ENCODE measurements around the gene AMN.
"Not testable (repeated sequence)": the region's sequence is repeated elsewhere in the genome, so short reads cannot be mapped to it uniquely, and the experiment has no call there.

AMN gene

DNA sequence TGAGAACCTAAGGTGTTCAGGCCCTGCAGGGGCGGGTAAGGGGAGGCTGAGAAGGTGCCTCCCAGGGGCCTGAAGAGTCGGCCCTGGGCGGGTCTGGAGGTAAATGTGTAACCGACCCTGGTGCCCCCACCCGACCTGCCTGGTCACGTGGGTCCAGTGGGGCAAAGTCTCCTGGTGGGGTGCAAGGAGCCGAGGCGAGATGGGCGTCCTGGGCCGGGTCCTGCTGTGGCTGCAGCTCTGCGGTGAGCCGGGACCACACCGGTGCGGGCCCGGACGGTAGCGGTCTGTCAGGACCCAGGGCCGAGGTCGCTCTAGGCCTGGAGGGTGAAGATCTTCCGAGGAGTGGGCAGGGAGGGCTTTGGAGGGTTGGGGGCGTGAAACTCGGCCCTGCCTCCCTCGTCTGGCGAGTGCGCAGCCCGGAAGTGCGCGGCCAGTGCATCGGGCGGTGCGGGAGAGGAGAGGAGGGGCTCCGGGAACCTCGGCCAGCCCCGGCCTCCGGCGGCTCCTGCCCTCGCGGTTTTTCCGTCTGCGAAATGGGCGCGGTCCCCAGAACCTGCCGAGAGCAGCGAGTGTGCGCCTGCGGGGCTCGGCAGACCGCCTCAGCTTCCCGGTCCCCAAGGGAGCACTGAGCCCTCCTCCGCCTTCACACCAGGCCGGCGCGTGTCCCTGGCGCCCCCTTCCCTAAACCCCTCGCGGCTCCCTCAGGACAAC lies at the start of gene AMN:
Gene AMN (plus strand): TSS at position 174 of the 711 bp plus-strand sequence. CDS start 26 bp downstream, at position 200.
- H3K4me3 ChIP-seq (ENCODE audit: low read depth in 1 of 2, low read length in 1 of 2): no peak within 1 kb of the TSS

DNA sequence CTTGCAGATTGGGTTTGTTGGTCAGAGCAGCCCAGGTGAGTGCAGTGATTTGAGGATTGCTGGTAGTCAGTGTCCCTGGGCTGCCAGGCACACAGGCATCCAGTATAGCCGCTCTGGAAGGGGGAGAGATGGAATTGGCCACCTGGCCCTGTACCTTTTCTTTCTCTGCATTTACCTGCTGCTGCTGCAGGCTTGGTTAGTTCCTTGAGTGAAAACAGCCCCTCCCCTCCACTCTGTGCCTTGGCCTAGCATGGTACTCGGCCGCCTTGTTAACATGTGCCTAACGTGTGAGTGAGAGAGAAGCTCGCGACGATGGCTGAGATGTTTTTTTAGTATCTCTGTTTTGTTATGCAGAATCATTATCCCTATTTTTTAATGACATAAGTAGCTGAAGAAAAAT lies 49.3 kb upstream of the AMN start:
- Histone ChIP-seq H3K4me1 (ENCODE audit: control insufficient read depth in 1 of 2, insufficient read depth in 1 of 2, low read depth in 1 of 2, low read length in 1 of 2) (no peaks in the 10 kb centered on the region), H3K9me3 (no peaks in the 10 kb centered on the region), H3K27ac (no peak overlapping the region), H3K27me3 (no peaks in the 10 kb centered on the region), H3K36me3 (peaks cover 80% of the 10 kb centered on the region), H3K4me3 (ENCODE audit: low read depth in 1 of 2, low read length in 1 of 2) (no peak overlapping the region)
- TF ChIP-seq, protein P1, sequence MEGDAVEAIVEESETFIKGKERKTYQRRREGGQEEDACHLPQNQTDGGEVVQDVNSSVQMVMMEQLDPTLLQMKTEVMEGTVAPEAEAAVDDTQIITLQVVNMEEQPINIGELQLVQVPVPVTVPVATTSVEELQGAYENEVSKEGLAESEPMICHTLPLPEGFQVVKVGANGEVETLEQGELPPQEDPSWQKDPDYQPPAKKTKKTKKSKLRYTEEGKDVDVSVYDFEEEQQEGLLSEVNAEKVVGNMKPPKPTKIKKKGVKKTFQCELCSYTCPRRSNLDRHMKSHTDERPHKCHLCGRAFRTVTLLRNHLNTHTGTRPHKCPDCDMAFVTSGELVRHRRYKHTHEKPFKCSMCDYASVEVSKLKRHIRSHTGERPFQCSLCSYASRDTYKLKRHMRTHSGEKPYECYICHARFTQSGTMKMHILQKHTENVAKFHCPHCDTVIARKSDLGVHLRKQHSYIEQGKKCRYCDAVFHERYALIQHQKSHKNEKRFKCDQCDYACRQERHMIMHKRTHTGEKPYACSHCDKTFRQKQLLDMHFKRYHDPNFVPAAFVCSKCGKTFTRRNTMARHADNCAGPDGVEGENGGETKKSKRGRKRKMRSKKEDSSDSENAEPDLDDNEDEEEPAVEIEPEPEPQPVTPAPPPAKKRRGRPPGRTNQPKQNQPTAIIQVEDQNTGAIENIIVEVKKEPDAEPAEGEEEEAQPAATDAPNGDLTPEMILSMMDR (IDR thresholded peaks at IDR 0.05): no peak

More for the DNA sequence above, at the start of gene AMN:
- Histone ChIP-seq H3K4me1 (ENCODE audit: control insufficient read depth in 1 of 2, insufficient read depth in 1 of 2, low read depth in 1 of 2, low read length in 1 of 2) (peaks cover 0 to under 1% of the 10 kb centered on the region in 2 experiments), H3K27me3 (peaks cover 85% of the 10 kb centered on the region), H3K9me3 (no peaks in the 10 kb centered on the region), H3K36me3 (no peaks in the 10 kb centered on the region), H3K27ac (no peak within 1 kb of the TSS)
- TF ChIP-seq, protein P1 (IDR thresholded peaks at IDR 0.05): no peak

GRCh38 chr14:102873546-102874061 lies 48.9 kb upstream of the AMN start:
- peaks cover 85% of the 10 kb centered on the region for H3K36me3 ChIP-seq
- H3K9me3 ChIP-seq: no peaks in the 10 kb centered on the region
- H3K4me1 ChIP-seq (ENCODE audit: control insufficient read depth in 1 of 2, insufficient read depth in 1 of 2, low read depth in 1 of 2, low read length in 1 of 2): no peaks in the 10 kb centered on the region
- H3K27ac ChIP-seq: no peak overlapping the region
- no peaks in the 10 kb centered on the region for H3K27me3 ChIP-seq
- TF ChIP-seq, protein P1 (IDR thresholded peaks at IDR 0.05): no peak
- no peak overlapping the region for H3K4me3 ChIP-seq (ENCODE audit: low read depth in 1 of 2, low read length in 1 of 2)

GRCh38 chr14:102875652-102876051 lies 46.8 kb upstream of the AMN start:
- Histone ChIP-seq H3K27me3 (no peaks in the 10 kb centered on the region), H3K4me3 (ENCODE audit: low read depth in 1 of 2, low read length in 1 of 2) (no peak overlapping the region), H3K27ac (no peak overlapping the region), H3K9me3 (no peaks in the 10 kb centered on the region), H3K4me1 (ENCODE audit: control insufficient read depth in 1 of 2, insufficient read depth in 1 of 2, low read depth in 1 of 2, low read length in 1 of 2) (no peaks in the 10 kb centered on the region), H3K36me3 (peaks cover 95% of the 10 kb centered on the region)
- TF ChIP-seq, protein P1 (IDR thresholded peaks at IDR 0.05): no peak

GRCh38 chr14:102877511-102877910 lies 45.0 kb upstream of the AMN start:
- H3K27me3 ChIP-seq; H3K9me3 ChIP-seq; H3K4me3 ChIP-seq (ENCODE audit: low read depth in 1 of 2, low read length in 1 of 2); H3K27ac ChIP-seq; H3K4me1 ChIP-seq (ENCODE audit: control insufficient read depth in 1 of 2, insufficient read depth in 1 of 2, low read depth in 1 of 2, low read length in 1 of 2): not testable (repeated sequence)
- peaks cover 94% of the 10 kb centered on the region for H3K36me3 ChIP-seq

DNA sequence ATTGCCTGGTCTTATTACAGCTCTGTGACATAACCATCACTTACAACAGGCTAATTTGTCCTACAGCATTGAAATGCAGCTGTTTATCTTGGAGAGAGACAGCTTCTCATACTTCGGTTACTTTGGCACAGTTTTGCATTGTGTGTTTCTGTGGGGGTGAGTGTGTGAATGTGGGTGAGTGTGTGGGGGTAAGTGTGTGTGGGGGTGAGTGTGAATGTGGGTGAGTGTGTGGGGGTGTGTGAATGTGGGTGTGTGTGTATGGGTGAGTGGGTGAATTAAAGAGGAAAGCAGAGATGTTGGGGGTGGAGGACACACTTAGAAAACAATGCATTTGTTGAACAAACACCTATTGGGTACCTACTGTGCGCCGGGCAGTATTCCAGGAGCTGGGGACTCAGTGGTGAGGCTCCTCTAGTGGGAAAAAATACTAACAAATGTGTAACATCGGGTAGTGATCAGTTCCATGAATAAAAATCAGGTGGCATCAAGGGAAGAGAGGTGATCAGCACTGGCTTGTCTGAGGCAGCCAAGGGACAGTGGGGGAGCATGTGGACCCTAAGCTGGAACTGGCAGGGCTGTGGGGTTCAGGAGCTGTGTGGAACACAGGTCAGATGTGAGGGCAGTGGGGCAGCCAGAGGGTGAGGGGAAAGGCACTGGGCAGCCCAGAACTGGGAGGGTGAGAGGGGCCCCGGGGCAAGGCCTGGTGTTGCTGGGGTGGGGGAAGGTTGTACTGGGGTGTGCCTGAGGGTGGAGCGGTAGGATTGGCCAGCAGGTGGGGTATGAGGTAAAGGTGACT lies 44.1 kb upstream of the AMN start:
- Histone ChIP-seq H3K4me1 (ENCODE audit: control insufficient read depth in 1 of 2, insufficient read depth in 1 of 2, low read depth in 1 of 2, low read length in 1 of 2) (no peaks in the 10 kb centered on the region), H3K36me3 (peaks cover 92% of the 10 kb centered on the region), H3K27me3 (no peaks in the 10 kb centered on the region), H3K9me3 (no peaks in the 10 kb centered on the region), H3K27ac (no peak overlapping the region), H3K4me3 (ENCODE audit: low read depth in 1 of 2, low read length in 1 of 2) (no peak overlapping the region)
- TF ChIP-seq, protein P1 (IDR thresholded peaks at IDR 0.05): no peak
